Gastroesophageal sphincter (tissue), 3 donors: ENCODE results near the gene THOC5.

Experiments used
- EP300 ChIP-seq: sonication (generic); formaldehyde crosslinking; IDR thresholded peaks from one replicate; pipeline ENCODE4 v1.6.1; 2017; ENCODE audit warnings: antibody characterized with exemption, mild to moderate bottlenecking
- POLR2A ChIP-seq, 2 donors: fragments of 450-650 bp; IDR thresholded peaks; one replicate each; pipeline ENCODE4 v1.6.1; 2017; ENCODE audit warnings: antibody characterized with exemption in 2 of 2, mild to moderate bottlenecking in 2 of 2, moderate library complexity in 1 of 2
- POLR2AphosphoS5 ChIP-seq: sonication (generic); formaldehyde crosslinking; IDR thresholded peaks from one replicate; pipeline ENCODE4 v1.6.1; 2017; ENCODE audit warnings: antibody characterized with exemption
- TF ChIP-seq, protein P1 (sequence below), 4 experiments: fragments of 200-600 bp in 2 of 4; fragments of 450-650 bp in 2 of 4; sonication (generic) in 1 of 4; IDR thresholded peaks; one replicate each; pipeline ENCODE4 v1.5.1; 2017 to 2019; ENCODE audit warnings: antibody characterized with exemption in 4 of 4, mild to moderate bottlenecking in 2 of 4, moderate library complexity in 2 of 4

DNA sequence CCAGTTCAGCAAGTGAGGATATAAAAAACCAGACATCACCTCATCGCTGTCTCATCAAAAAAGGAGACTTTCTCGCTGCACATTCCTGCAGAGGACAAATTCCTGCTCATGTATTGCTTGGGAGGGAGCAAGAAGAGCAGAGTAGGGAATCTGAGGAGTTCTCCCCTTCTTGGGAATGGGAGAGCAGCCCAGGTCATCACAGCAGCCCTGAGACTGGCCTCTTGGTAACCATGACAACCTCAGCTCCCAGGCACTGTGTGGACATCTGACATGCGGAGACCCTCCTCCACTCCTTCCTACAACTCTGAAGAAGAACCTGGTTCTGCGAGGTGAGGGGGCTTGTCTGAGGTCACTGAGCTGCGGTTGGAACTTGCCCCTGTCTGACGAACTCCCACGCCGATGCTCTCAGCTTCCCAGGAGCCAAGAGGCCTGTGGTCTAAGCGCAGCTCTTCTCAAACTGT is 97.3 kb downstream of the THOC5 start:
- TF ChIP-seq POLR2A (IDR thresholded peaks at IDR 0.05): no peak
- no peak for TF ChIP-seq POLR2AphosphoS5
- TF ChIP-seq, protein P1, sequence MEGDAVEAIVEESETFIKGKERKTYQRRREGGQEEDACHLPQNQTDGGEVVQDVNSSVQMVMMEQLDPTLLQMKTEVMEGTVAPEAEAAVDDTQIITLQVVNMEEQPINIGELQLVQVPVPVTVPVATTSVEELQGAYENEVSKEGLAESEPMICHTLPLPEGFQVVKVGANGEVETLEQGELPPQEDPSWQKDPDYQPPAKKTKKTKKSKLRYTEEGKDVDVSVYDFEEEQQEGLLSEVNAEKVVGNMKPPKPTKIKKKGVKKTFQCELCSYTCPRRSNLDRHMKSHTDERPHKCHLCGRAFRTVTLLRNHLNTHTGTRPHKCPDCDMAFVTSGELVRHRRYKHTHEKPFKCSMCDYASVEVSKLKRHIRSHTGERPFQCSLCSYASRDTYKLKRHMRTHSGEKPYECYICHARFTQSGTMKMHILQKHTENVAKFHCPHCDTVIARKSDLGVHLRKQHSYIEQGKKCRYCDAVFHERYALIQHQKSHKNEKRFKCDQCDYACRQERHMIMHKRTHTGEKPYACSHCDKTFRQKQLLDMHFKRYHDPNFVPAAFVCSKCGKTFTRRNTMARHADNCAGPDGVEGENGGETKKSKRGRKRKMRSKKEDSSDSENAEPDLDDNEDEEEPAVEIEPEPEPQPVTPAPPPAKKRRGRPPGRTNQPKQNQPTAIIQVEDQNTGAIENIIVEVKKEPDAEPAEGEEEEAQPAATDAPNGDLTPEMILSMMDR (IDR thresholded peaks at IDR 0.05): no peak
- TF ChIP-seq EP300: no peak
